Liver (tissue), 9 donors: ENCODE results near the gene DYNLT1. TPM values are rescaled to one million over a fixed set of nuclear protein-coding genes. Genes with fewer than 3 reads are reported as not detected.

ENCODE experiments used
- DNase-seq: peaks from one replicate; pipeline ENCODE4 v3.0.0-alpha.2; 2017; ENCODE audit warnings: low spot score
- H3K27ac ChIP-seq, 2 donors: one replicate each; pipeline ENCODE4 v1.7.0; 2013; ENCODE audit warnings: inconsistent platforms in 2 of 2, low read length in 2 of 2, control low read depth in 1 of 2, low read depth in 1 of 2, mild to moderate bottlenecking in 1 of 2
- H3K27me3 ChIP-seq, 4 donors: one replicate each; pipeline versions ENCODE4 v1.6.1 to v1.7.0; 2013; ENCODE audit warnings: low read length in 3 of 4, inconsistent platforms in 1 of 4, mild to moderate bottlenecking in 1 of 4, moderate library complexity in 1 of 4; ENCODE audit not compliant: control insufficient read depth in 4 of 4, insufficient read depth in 4 of 4
- H3K36me3 ChIP-seq, 4 donors: one replicate each; pipeline versions ENCODE4 v1.6.1 to v1.7.0; 2013; ENCODE audit warnings: low read length in 3 of 4, mild to moderate bottlenecking in 3 of 4, low read depth in 1 of 4, moderate library complexity in 1 of 4; ENCODE audit not compliant: control insufficient read depth in 4 of 4, insufficient read depth in 3 of 4
- H3K4me1 ChIP-seq, 4 donors: one replicate each; pipeline versions ENCODE4 v1.6.1 to v1.7.0; 2013; ENCODE audit warnings: low read length in 3 of 4, mild to moderate bottlenecking in 3 of 4, moderate library complexity in 1 of 4; ENCODE audit not compliant: control insufficient read depth in 4 of 4, insufficient read depth in 4 of 4
- H3K4me3 ChIP-seq, 3 donors: one replicate each; pipeline versions ENCODE4 v1.6.1 to v1.7.0; 2013; ENCODE audit warnings: low read length in 3 of 3, control low read depth in 1 of 3, low read depth in 1 of 3, mild to moderate bottlenecking in 1 of 3
- H3K9ac ChIP-seq, 2 donors: one replicate each; pipeline ENCODE4 v1.7.0; 2013; ENCODE audit warnings: low read length in 2 of 2, mild to moderate bottlenecking in 2 of 2, moderate library complexity in 2 of 2, control low read depth in 1 of 2, low read depth in 1 of 2
- H3K9me3 ChIP-seq, 4 donors: one replicate each; pipeline versions ENCODE4 v1.6.1 to v1.7.0; 2013; ENCODE audit warnings: low read length in 3 of 4; ENCODE audit not compliant: control insufficient read depth in 4 of 4
- ATF3 ChIP-seq: IDR thresholded peaks from 2 replicates; pipeline ENCODE4 v1.6.1; 2016; ENCODE audit warnings: antibody characterized with exemption
- EGR1 ChIP-seq, 2 donors: IDR thresholded peaks; 2 replicates each; pipeline ENCODE4 v1.6.1; 2016 to 2018; ENCODE audit warnings: antibody characterized with exemption in 2 of 2, low read depth in 2 of 2
- FOXA1 ChIP-seq: IDR thresholded peaks from 2 replicates; pipeline ENCODE4 v1.6.1; 2016; ENCODE audit warnings: antibody characterized with exemption
- FOXA2 ChIP-seq: IDR thresholded peaks from 2 replicates; pipeline ENCODE4 v1.6.1; 2016; ENCODE audit warnings: antibody characterized with exemption
- GABPA ChIP-seq, 2 donors: IDR thresholded peaks in 1 of 2; conservative IDR thresholded peaks in 1 of 2; 2 replicates each; pipeline ENCODE4 v1.6.1; 2016; ENCODE audit warnings: antibody characterized with exemption in 2 of 2, mild to moderate bottlenecking in 1 of 2, moderate library complexity in 1 of 2
- HNF4A ChIP-seq, 2 donors: conservative IDR thresholded peaks; 2 replicates each; pipeline ENCODE4 v1.6.1; 2016; ENCODE audit warnings: antibody characterized with exemption in 2 of 2, mild to moderate bottlenecking in 2 of 2
- HNF4G ChIP-seq: IDR thresholded peaks from 2 replicates; pipeline ENCODE4 v1.6.1; 2016; ENCODE audit warnings: antibody characterized with exemption
- JUND ChIP-seq, 2 donors: IDR thresholded peaks; 2 replicates each; pipeline ENCODE4 v1.6.1; 2016; ENCODE audit warnings: antibody characterized with exemption in 2 of 2
- NR2F2 ChIP-seq: IDR thresholded peaks from 2 replicates; pipeline ENCODE4 v1.6.1; 2016; ENCODE audit warnings: antibody characterized with exemption
- RAD21 ChIP-seq, 2 donors: IDR thresholded peaks; 2 replicates each; pipeline ENCODE4 v1.6.1; 2016; ENCODE audit warnings: antibody characterized with exemption in 2 of 2, mild to moderate bottlenecking in 2 of 2
- RXRA ChIP-seq, 2 donors: IDR thresholded peaks; 2 replicates each; pipeline ENCODE4 v1.6.1; 2017 to 2018; ENCODE audit warnings: antibody characterized with exemption in 2 of 2, mild to moderate bottlenecking in 1 of 2
- SP1 ChIP-seq: IDR thresholded peaks from 2 replicates; pipeline ENCODE4 v1.6.1; 2018; ENCODE audit warnings: antibody characterized with exemption, mild to moderate bottlenecking
- TAF1 ChIP-seq: conservative IDR thresholded peaks from 2 replicates; pipeline ENCODE4 v1.6.1; 2016; ENCODE audit warnings: antibody characterized with exemption, mild to moderate bottlenecking
- YY1 ChIP-seq: IDR thresholded peaks from 2 replicates; pipeline ENCODE4 v1.6.1; 2016; ENCODE audit warnings: antibody characterized with exemption, mild to moderate bottlenecking
- WGBS: extraction: QIAGEN DNeasy Blood & Tissue Kit; methylation state at CpG from one replicate; pipeline ENCODE4 v1.1.7; 2013; 5-methylcytosine and 5-hydroxymethylcytosine counted together
- polyA plus RNA-seq, 2 donors: library from polyadenylated mRNA; stranded (reverse) in 1 of 2; unstranded in 1 of 2; fragments of 200-250 nt in 1 of 2; fragments of >200 nt in 1 of 2; fragmentation: Nextera tagmentation in 1 of 2; extraction: Ambion mirVana in 1 of 2; gene quantifications; one replicate each; pipeline versions ENCODE4 v1.2.1 to v1.2.3, GENCODE V29; 2013 to 2015
- total RNA-seq, 2 donors: library from RNA; depleted of rRNA; stranded (reverse); fragments of >200 nt; gene quantifications; one replicate each; pipeline ENCODE4 v1.2.3, GENCODE V29; 2014
- TF ChIP-seq, protein P1 (sequence below): IDR thresholded peaks from 2 replicates; pipeline ENCODE4 v1.6.1; 2016; ENCODE audit warnings: antibody characterized with exemption, mild to moderate bottlenecking
- TF ChIP-seq, protein P2 (sequence below): fragments of 150-350 bp; IDR thresholded peaks from 2 replicates; pipeline ENCODE4 v1.5.1; 2017; ENCODE audit warnings: improper control_type of control experiment, low read depth, low read length; ENCODE audit not compliant: missing input control
- TF ChIP-seq, protein P3 (sequence below): IDR thresholded peaks from 2 replicates; pipeline ENCODE4 v1.6.1; 2016; ENCODE audit warnings: antibody characterized with exemption
- TF ChIP-seq, protein P4 (sequence below): IDR thresholded peaks from 2 replicates; pipeline ENCODE4 v1.6.1; 2016; ENCODE audit warnings: antibody characterized with exemption
- donor health status: healthy.
- donor health status: healthy.
- donor health status: healthy.
- donor health status: healthy.
- donor health status: healthy.

DYNLT1 gene
- total and polyA plus RNA-seq, 4 donors, result 17.7 to 86.9 (median 38.3) TPM

- Histone ChIP-seq H3K36me3 (peaks cover 0 to 1% (median 0%) of the 10 kb centered on the region in 4 donors), H3K9me3 (no peaks in the 10 kb centered on the region), H3K4me3 (no peak overlapping the region), H3K4me1 (peaks cover 0 to 15% (median 5%) of the 10 kb centered on the region in 4 donors), H3K27me3 (no peaks in the 10 kb centered on the region), H3K27ac (no peak overlapping the region), H3K9ac (no peak overlapping the region)
- no peak for DNase-seq
- TF ChIP-seq RAD21 (IDR thresholded peaks at IDR 0.05) (no peak), GABPA (IDR thresholded peaks at IDR 0.05 in 1 of 2, conservative IDR thresholded peaks at IDR 0.05 in 1 of 2) (no peak), SP1 (no peak)
- 73% methylated on average over 7 of the region's 7 CpGs for WGBS
These were observed 24.8 kb upstream of the DYNLT1 start for GRCh38 chr6:158669145-158670035.

DNA sequence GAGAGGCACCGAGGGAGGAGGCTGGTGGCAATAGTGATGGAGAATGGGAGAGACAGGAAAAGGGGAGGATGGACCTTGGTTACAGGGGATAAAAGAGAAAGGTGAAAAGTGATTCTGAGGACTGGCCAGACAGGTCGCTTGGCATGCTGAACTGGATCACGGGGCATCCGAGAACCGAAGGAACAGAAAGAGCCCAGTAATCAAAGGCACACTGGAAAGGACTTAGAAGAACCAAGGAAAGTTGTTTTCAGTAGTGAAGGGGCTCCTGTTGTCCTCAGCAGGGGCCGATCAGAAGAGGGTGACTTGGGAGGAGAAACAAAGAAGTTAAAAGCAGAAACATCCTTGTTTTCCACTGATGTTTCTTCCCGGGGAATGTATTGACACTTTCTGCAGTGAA is 24.2 kb upstream of the DYNLT1 start:
- WGBS, result 82% methylated on average over 7 of the region's 7 CpGs

More for the DNA sequence above, 24.2 kb upstream of the DYNLT1 start:
- Histone ChIP-seq H3K4me1 (peaks cover 0 to 10% (median 5%) of the 10 kb centered on the region in 4 donors), H3K27ac (no peak overlapping the region), H3K9me3 (no peaks in the 10 kb centered on the region), H3K36me3 (peaks cover 0 to 1% (median 0%) of the 10 kb centered on the region in 4 donors), H3K27me3 (no peaks in the 10 kb centered on the region), H3K4me3 (no peak overlapping the region), H3K9ac (no peak overlapping the region)
- DNase-seq, result no peak
- TF ChIP-seq ATF3, result no peak
- TF ChIP-seq HNF4G, result no peak
- TF ChIP-seq, protein P1, sequence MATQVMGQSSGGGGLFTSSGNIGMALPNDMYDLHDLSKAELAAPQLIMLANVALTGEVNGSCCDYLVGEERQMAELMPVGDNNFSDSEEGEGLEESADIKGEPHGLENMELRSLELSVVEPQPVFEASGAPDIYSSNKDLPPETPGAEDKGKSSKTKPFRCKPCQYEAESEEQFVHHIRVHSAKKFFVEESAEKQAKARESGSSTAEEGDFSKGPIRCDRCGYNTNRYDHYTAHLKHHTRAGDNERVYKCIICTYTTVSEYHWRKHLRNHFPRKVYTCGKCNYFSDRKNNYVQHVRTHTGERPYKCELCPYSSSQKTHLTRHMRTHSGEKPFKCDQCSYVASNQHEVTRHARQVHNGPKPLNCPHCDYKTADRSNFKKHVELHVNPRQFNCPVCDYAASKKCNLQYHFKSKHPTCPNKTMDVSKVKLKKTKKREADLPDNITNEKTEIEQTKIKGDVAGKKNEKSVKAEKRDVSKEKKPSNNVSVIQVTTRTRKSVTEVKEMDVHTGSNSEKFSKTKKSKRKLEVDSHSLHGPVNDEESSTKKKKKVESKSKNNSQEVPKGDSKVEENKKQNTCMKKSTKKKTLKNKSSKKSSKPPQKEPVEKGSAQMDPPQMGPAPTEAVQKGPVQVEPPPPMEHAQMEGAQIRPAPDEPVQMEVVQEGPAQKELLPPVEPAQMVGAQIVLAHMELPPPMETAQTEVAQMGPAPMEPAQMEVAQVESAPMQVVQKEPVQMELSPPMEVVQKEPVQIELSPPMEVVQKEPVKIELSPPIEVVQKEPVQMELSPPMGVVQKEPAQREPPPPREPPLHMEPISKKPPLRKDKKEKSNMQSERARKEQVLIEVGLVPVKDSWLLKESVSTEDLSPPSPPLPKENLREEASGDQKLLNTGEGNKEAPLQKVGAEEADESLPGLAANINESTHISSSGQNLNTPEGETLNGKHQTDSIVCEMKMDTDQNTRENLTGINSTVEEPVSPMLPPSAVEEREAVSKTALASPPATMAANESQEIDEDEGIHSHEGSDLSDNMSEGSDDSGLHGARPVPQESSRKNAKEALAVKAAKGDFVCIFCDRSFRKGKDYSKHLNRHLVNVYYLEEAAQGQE, result no peak
- no peak for TF ChIP-seq YY1
- TF ChIP-seq, protein P2, sequence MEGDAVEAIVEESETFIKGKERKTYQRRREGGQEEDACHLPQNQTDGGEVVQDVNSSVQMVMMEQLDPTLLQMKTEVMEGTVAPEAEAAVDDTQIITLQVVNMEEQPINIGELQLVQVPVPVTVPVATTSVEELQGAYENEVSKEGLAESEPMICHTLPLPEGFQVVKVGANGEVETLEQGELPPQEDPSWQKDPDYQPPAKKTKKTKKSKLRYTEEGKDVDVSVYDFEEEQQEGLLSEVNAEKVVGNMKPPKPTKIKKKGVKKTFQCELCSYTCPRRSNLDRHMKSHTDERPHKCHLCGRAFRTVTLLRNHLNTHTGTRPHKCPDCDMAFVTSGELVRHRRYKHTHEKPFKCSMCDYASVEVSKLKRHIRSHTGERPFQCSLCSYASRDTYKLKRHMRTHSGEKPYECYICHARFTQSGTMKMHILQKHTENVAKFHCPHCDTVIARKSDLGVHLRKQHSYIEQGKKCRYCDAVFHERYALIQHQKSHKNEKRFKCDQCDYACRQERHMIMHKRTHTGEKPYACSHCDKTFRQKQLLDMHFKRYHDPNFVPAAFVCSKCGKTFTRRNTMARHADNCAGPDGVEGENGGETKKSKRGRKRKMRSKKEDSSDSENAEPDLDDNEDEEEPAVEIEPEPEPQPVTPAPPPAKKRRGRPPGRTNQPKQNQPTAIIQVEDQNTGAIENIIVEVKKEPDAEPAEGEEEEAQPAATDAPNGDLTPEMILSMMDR, result no peak
- TF ChIP-seq FOXA1, result no peak
- TF ChIP-seq NR2F2, result no peak
- TF ChIP-seq HNF4A (conservative IDR thresholded peaks at IDR 0.05), result no peak
- no peak for TF ChIP-seq TAF1
- TF ChIP-seq, protein P3, sequence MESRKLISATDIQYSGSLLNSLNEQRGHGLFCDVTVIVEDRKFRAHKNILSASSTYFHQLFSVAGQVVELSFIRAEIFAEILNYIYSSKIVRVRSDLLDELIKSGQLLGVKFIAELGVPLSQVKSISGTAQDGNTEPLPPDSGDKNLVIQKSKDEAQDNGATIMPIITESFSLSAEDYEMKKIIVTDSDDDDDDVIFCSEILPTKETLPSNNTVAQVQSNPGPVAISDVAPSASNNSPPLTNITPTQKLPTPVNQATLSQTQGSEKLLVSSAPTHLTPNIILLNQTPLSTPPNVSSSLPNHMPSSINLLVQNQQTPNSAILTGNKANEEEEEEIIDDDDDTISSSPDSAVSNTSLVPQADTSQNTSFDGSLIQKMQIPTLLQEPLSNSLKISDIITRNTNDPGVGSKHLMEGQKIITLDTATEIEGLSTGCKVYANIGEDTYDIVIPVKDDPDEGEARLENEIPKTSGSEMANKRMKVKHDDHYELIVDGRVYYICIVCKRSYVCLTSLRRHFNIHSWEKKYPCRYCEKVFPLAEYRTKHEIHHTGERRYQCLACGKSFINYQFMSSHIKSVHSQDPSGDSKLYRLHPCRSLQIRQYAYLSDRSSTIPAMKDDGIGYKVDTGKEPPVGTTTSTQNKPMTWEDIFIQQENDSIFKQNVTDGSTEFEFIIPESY, result no peak
- TF ChIP-seq GABPA (IDR thresholded peaks at IDR 0.05 in 1 of 2, conservative IDR thresholded peaks at IDR 0.05 in 1 of 2), result no peak
- TF ChIP-seq JUND (IDR thresholded peaks at IDR 0.05), result no peak
- no peak for TF ChIP-seq SP1
- TF ChIP-seq RAD21 (IDR thresholded peaks at IDR 0.05), result no peak
- TF ChIP-seq EGR1 (IDR thresholded peaks at IDR 0.05; ENCODE audit: low read depth in 2 of 2), result no peak
- TF ChIP-seq, protein P4, sequence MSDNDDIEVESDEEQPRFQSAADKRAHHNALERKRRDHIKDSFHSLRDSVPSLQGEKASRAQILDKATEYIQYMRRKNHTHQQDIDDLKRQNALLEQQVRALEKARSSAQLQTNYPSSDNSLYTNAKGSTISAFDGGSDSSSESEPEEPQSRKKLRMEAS, result no peak
- TF ChIP-seq RXRA (IDR thresholded peaks at IDR 0.05), result no peak
- TF ChIP-seq FOXA2, result no peak
